GM19099 (cell line): ENCODE data around the gene FUCA1.

Source experiments
- POLR2A ChIP-seq: IDR thresholded peaks from 3 replicates; pipeline ENCODE4 v1.6.1; 2011; ENCODE audit warnings: low read depth; ENCODE audit not compliant: insufficient read length; ENCODE audit errors: extremely low read depth

Gene FUCA1

GRCh38 chr1:23867895-23868556, at the start of gene FUCA1:
TSS of gene FUCA1 (minus strand) at chr1:23868290. CDS start at chr1:23868286, 4 bp downstream.
- TF ChIP-seq POLR2A: peak; percentile 69

GRCh38 chr1:23916209-23917131, 48.4 kb upstream of the FUCA1 start:
- TF ChIP-seq POLR2A: no peak

GRCh38 chr1:23915466-23915865, 47.4 kb upstream of the FUCA1 start:
- no peak for TF ChIP-seq POLR2A

- no peak for TF ChIP-seq POLR2A
Measured at GRCh38 chr1:23914921-23915320, 46.8 kb upstream of the FUCA1 start.

GRCh38 chr1:23913212-23913880, 45.3 kb upstream of the FUCA1 start, which contains the start of gene CNR2:
TSS of gene CNR2 (minus strand) at chr1:23913362. CDS start at chr1:23875617, 37,745 bp downstream.
- TF ChIP-seq POLR2A: peak; percentile 49

GRCh38 chr1:23911921-23912320, 43.8 kb upstream of the FUCA1 start:
- TF ChIP-seq POLR2A: no peak

GRCh38 chr1:23910553-23911246, 42.6 kb upstream of the FUCA1 start:
- peak; percentile 65 for TF ChIP-seq POLR2A

GRCh38 chr1:23910144-23910543, 42.1 kb upstream of the FUCA1 start:
- no peak for TF ChIP-seq POLR2A

GRCh38 chr1:23909412-23909811, 41.3 kb upstream of the FUCA1 start:
- TF ChIP-seq POLR2A: no peak

GRCh38 chr1:23908453-23909341, 40.6 kb upstream of the FUCA1 start:
- TF ChIP-seq POLR2A: peak; percentile 37

- TF ChIP-seq POLR2A: no peak
Measured at GRCh38 chr1:23906731-23907130, 38.6 kb upstream of the FUCA1 start.

- no peak for TF ChIP-seq POLR2A
Measured at GRCh38 chr1:23905461-23906025, 37.5 kb upstream of the FUCA1 start.

- no peak for TF ChIP-seq POLR2A
Measured at GRCh38 chr1:23904748-23905357, 36.8 kb upstream of the FUCA1 start.

- TF ChIP-seq POLR2A: no peak
Measured at GRCh38 chr1:23903754-23904153, 35.7 kb upstream of the FUCA1 start.
